Ascending aorta (tissue), 2 donors: Measurements from ENCODE around the gene HIPK2. TPM values are rescaled to one million over a fixed set of nuclear protein-coding genes. Genes with fewer than 3 reads are reported as not detected.

Source experiments
- DNase-seq, 2 donors: peaks; one replicate each; pipeline ENCODE4 v3.0.0-alpha.2; 2019; ENCODE audit warnings: low spot score in 2 of 2
- H3K27ac ChIP-seq, 2 donors: fragments of 200-600 bp; sonication (generic); one replicate each; pipeline ENCODE4 v1.5.1; 2016 to 2017; ENCODE audit warnings: mild to moderate bottlenecking in 1 of 2
- H3K27me3 ChIP-seq: fragments of 200-600 bp; sonication (generic); one replicate; pipeline ENCODE4 v1.5.1; 2017
- H3K36me3 ChIP-seq, 2 donors: fragments of 200-600 bp; sonication (generic); one replicate each; pipeline ENCODE4 v1.5.1; 2016
- H3K4me1 ChIP-seq, 2 donors: fragments of 200-600 bp; sonication (generic); one replicate each; pipeline ENCODE4 v1.5.1; 2016 to 2017; ENCODE audit warnings: mild to moderate bottlenecking in 1 of 2
- H3K4me3 ChIP-seq, 2 donors: fragments of 200-600 bp; sonication (generic); one replicate each; pipeline ENCODE4 v1.5.1; 2016 to 2017; ENCODE audit warnings: mild to moderate bottlenecking in 1 of 2
- H3K9me3 ChIP-seq, 2 donors: fragments of 200-600 bp; sonication (generic); one replicate each; pipeline ENCODE4 v1.5.1; 2016
- intact Hi-C: fragments of 100-400 bp; cut with DNase I; formaldehyde crosslinking; loops from one replicate; pipeline ENCODE4 v1.15.1; 2023
- total RNA-seq: library from RNA; depleted of rRNA; stranded (reverse); fragments of >200 nt; gene quantifications from one replicate; pipeline ENCODE4 v1.1.0, GENCODE V29; 2016
- TF ChIP-seq, protein P1 (sequence below), 3 experiments: fragments of 200-600 bp in 2 of 3; fragments of 450-650 bp in 1 of 3; sonication (generic) in 2 of 3; IDR thresholded peaks; one replicate each; pipeline ENCODE4 v1.5.1; 2016 to 2019; ENCODE audit warnings: antibody characterized with exemption in 3 of 3, mild to moderate bottlenecking in 1 of 3, moderate library complexity in 1 of 3

HIPK2 gene
- total RNA-seq, 1 donor from 2014 or later = 53.9 TPM

DNA sequence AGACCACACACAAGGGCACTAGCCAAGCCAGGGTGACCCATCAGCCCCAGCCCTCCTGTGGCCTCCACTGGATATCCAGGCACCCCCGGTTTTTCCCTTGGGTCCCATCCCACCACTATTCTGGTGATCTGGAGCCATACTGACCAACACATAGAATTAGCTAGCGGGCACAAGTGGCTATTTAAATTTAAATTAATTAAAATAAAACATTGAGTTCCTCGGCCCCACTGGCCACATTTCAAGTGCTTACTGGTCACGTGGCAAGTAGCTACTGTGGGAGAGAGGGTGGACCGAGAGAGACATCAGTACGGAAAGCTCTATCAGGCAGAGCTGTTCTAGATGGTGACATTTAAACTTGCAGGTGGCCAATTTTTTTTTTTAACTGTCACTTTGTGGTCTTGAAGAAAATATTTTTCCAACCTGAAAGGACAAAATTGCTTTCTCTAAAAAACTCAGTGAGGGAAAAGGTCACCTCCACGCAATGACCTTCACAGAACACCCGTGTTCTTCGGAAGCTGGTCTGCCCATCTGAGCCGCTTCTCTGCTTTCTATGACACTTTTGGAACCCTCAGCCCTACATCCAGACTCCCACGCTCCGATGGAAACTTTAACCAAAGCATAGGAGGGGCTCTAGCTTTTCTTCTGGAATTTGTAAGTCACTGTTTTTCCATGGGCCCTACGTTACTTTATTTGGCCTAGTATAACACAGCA lies 30.0 kb downstream of the HIPK2 start:
- H3K27me3 ChIP-seq = no peaks in the 10 kb centered on the region
- H3K27ac ChIP-seq = peak overlapping the region; percentile 13 to 37
- H3K36me3 ChIP-seq = no peaks in the 10 kb centered on the region
- TF ChIP-seq, protein P1, sequence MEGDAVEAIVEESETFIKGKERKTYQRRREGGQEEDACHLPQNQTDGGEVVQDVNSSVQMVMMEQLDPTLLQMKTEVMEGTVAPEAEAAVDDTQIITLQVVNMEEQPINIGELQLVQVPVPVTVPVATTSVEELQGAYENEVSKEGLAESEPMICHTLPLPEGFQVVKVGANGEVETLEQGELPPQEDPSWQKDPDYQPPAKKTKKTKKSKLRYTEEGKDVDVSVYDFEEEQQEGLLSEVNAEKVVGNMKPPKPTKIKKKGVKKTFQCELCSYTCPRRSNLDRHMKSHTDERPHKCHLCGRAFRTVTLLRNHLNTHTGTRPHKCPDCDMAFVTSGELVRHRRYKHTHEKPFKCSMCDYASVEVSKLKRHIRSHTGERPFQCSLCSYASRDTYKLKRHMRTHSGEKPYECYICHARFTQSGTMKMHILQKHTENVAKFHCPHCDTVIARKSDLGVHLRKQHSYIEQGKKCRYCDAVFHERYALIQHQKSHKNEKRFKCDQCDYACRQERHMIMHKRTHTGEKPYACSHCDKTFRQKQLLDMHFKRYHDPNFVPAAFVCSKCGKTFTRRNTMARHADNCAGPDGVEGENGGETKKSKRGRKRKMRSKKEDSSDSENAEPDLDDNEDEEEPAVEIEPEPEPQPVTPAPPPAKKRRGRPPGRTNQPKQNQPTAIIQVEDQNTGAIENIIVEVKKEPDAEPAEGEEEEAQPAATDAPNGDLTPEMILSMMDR (IDR thresholded peaks at IDR 0.05) = no peak
- no peaks in the 10 kb centered on the region for H3K9me3 ChIP-seq
- DNase-seq = peak in 1 of 2 donors; percentile 44
- H3K4me3 ChIP-seq = peak overlapping the region in 1 of 2 donors; percentile 3
- peaks cover 10 to 42% of the 10 kb centered on the region in 2 donors for H3K4me1 ChIP-seq
- intact Hi-C loops = no loop called here

DNA sequence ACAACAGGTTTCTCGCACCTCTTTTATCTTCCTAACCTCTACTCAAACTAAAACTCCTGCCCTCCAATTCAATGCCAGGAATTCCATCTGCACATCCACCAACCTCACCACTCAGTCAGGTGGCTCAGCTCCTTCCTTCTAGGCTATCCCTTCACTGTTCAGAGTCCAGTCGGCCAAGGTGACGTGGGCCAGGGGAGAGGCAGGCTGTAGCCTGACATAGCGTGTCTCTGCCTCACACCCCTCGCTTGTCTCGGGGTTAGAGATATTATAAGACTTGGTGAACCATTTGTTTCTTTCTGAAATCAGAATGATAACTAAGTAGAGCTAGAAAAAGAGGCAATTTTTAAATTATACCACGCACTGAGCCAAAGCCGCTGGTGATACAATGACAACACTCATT lies 31.1 kb downstream of the HIPK2 start:
- no peaks in the 10 kb centered on the region for H3K36me3 ChIP-seq
- no peak overlapping the region for H3K4me3 ChIP-seq
- TF ChIP-seq, protein P1 (IDR thresholded peaks at IDR 0.05) = no peak
- H3K27ac ChIP-seq = no peak overlapping the region
- DNase-seq = no peak
- H3K9me3 ChIP-seq = no peaks in the 10 kb centered on the region
- peaks cover 10 to 47% of the 10 kb centered on the region in 2 donors for H3K4me1 ChIP-seq
- intact Hi-C loops = no loop called here
- no peaks in the 10 kb centered on the region for H3K27me3 ChIP-seq

DNA sequence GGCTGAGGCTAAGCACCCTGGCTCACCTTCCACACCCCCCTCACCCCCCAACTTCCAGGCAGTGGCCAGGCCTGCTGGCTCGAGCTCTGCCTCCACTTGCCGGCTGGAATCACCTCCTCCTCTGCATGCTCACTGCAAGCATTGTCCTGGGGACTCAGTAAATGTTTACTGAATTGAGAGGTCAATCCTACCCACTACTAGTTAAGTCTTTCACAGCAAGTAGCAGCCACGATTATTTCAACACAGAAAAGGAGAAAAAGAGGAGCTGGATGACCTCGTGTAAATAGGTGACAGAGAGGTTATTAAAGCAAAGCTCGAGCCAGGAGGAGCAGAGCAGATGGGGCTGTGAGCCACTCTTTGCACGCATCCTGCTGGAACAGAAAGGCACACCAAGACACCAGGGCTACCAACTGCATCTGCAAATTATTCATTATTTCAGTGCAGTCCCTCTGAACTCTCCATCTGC lies 32.1 kb downstream of the HIPK2 start:
- H3K4me1 ChIP-seq = peaks cover 15 to 56% of the 10 kb centered on the region in 2 donors
- DNase-seq = no peak
- TF ChIP-seq, protein P1 (IDR thresholded peaks at IDR 0.05) = no peak
- no peaks in the 10 kb centered on the region for H3K27me3 ChIP-seq
- intact Hi-C loops = no loop called here
- no peaks in the 10 kb centered on the region for H3K9me3 ChIP-seq
- no peaks in the 10 kb centered on the region for H3K36me3 ChIP-seq
- H3K27ac ChIP-seq = peak overlapping the region in 1 of 2 donors; percentile 4
- H3K4me3 ChIP-seq = no peak overlapping the region

DNA sequence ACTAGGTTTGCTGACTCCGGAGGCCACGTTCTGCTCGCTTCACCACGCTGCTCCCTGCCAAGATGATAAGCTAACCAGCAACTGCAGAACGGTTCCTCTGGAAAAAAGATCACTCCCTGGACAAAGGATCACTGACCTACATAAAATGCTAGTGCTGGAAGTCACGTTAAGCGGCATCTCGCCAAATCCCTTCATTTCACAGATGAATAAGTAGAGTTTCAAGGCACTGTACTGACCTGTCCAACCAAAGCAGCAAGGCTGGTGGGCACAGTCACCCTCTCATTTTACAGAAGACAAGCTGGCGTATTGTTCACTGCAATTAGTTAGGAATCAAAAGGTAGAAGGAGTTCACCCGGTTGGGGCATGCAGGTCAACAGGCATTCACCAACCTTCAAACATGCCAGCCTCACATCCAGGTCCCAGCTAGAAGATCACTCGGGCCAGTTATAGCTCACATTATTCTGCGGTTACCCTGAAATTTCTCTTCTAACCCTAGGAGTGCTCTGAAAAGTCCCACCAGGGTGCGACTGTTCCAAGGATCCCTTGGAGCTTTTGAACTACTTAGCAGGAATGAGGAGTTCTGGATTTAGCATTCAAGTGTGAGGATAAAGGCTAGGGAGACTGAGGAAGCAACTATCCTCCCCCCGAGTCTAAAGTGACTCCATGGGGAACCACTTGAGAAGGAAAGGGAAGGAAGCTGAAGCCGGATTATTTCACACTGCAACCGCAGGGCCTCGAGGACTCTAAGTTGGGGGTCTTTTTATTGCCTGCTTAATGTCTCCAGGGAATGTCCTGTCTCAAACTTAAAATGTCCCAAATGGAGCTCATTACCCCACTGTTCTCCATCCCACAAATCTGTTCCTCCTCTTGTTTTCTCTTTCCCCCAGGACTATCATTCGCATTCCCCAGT lies 32.8 kb downstream of the HIPK2 start:
- TF ChIP-seq, protein P1 (IDR thresholded peaks at IDR 0.05) = no peak
- intact Hi-C loops = loop anchor here (5.0 kb wide), 1 partner anchor 1748 kb away; no protein-coding TSS in a partner anchor
- H3K4me1 ChIP-seq = peaks cover 20 to 60% of the 10 kb centered on the region in 2 donors
- no peaks in the 10 kb centered on the region for H3K36me3 ChIP-seq
- DNase-seq = peak in 1 of 2 donors; percentile 50
- peak overlapping the region in 1 of 2 donors; percentile 19 for H3K27ac ChIP-seq
- no peaks in the 10 kb centered on the region for H3K9me3 ChIP-seq
- H3K27me3 ChIP-seq = no peaks in the 10 kb centered on the region
- H3K4me3 ChIP-seq = no peak overlapping the region

DNA sequence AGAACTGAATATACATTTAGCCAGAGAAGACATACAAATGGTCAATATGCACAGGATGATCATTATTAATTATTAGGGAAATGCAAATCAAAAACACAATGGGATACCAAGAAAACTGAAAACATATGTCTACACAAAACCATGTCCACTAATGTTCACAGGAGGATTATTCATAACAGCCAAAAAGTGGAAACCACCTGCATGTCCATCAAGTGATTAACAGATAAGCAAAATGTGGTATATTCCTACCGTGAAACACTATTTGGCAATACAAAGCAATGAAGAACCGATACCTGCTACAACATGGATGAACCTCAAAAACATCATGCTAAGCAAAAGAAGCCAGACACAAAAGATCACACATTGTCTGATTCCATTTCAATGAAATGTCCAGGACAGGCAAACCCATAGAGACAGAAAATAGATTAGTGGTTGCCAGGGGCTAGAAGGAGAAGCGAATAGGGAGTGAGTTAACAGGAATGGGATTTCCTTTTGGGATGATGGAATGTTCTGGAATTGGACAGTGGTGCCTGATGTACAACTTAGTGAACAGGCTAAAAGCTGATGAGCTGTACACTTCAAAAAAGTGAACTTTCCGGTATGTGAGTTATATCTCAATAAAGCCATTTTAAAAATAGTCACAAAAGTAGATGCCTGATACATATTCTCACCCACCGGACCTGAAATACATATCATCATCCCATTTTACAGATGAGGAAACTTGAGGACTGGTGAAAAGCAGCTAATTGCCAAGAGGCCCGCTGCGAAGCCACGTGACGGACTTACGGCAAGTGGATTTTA lies 33.6 kb downstream of the HIPK2 start:
- TF ChIP-seq, protein P1 (IDR thresholded peaks at IDR 0.05) = no peak
- intact Hi-C loops = loop anchor here (5.0 kb wide), 1 partner anchor 1747 kb away; no protein-coding TSS in a partner anchor
- no peaks in the 10 kb centered on the region for H3K27me3 ChIP-seq
- H3K4me3 ChIP-seq = no peak overlapping the region
- H3K36me3 ChIP-seq = no peaks in the 10 kb centered on the region
- no peaks in the 10 kb centered on the region for H3K9me3 ChIP-seq
- DNase-seq = no peak
- no peak overlapping the region for H3K27ac ChIP-seq
- peaks cover 20 to 63% of the 10 kb centered on the region in 2 donors for H3K4me1 ChIP-seq
